Heart left ventricle (tissue), 13 donors: ENCODE results near the gene ITPK1.

Experiments
- CTCF ChIP-seq, 12 donors: fragments of 200-600 bp; sonication (generic) in 4 of 12; IDR thresholded peaks; one replicate each; pipeline versions ENCODE4 v1.5.0 to v1.8.0; 2018 to 2022; ENCODE audit warnings: antibody characterized with exemption in 12 of 12, mild to moderate bottlenecking in 5 of 12
- POLR2A ChIP-seq, 2 donors: fragments of 450-650 bp; IDR thresholded peaks; one replicate each; pipeline ENCODE4 v1.6.1; 2017; ENCODE audit warnings: antibody characterized with exemption in 2 of 2, mild to moderate bottlenecking in 2 of 2, moderate library complexity in 2 of 2
- donor health status: ischemic (EF 13 %, LVEDD 7.1; RV severe dilation, severe dysfunction).
- donor health status: DM: no; HTN: yes; CAD: no.
- donor health status: DM: no; HTN: no; CAD: no.
- donor health status: ischemic (EF 25% LVEDD 6.9; RV normal size, moderate dysfunction).
- donor health status: ischemic (EF 25% LVEDD 5.7; RV mildly dilated, moderate dysfunction).
- donor health status: ischemic (EF 35%, LVEDD 5.7; RV mildly dilated, moderate dysfunction).
- donor health status: nonischemic (EF 11% LVEDD 7.7; RV severe dilation, severe dysfunction).
- donor health status: DM: yes; HTN: yes; CAD: no.
- donor health status: PGD.
- donor health status: ischemic (EF 29% LVEDD 5.4; RV normal size, mild dysfunction).
- donor health status: nonischemic (EF 23%, LVEDD 6.1; RV moderate dilation, normal function).

- TF ChIP-seq CTCF (IDR thresholded peaks at IDR 0.05) (no peak), POLR2A (IDR thresholded peaks at IDR 0.05) (no peak)
These were observed 120.1 kb downstream of the ITPK1 start for GRCh38 chr14:92995620-92996019.
